ENCODE results near the gene KIAA0825. TPM values are rescaled to one million over a fixed set of nuclear protein-coding genes. Genes with fewer than 3 reads are reported as not detected.

KIAA0825 gene, protein sequence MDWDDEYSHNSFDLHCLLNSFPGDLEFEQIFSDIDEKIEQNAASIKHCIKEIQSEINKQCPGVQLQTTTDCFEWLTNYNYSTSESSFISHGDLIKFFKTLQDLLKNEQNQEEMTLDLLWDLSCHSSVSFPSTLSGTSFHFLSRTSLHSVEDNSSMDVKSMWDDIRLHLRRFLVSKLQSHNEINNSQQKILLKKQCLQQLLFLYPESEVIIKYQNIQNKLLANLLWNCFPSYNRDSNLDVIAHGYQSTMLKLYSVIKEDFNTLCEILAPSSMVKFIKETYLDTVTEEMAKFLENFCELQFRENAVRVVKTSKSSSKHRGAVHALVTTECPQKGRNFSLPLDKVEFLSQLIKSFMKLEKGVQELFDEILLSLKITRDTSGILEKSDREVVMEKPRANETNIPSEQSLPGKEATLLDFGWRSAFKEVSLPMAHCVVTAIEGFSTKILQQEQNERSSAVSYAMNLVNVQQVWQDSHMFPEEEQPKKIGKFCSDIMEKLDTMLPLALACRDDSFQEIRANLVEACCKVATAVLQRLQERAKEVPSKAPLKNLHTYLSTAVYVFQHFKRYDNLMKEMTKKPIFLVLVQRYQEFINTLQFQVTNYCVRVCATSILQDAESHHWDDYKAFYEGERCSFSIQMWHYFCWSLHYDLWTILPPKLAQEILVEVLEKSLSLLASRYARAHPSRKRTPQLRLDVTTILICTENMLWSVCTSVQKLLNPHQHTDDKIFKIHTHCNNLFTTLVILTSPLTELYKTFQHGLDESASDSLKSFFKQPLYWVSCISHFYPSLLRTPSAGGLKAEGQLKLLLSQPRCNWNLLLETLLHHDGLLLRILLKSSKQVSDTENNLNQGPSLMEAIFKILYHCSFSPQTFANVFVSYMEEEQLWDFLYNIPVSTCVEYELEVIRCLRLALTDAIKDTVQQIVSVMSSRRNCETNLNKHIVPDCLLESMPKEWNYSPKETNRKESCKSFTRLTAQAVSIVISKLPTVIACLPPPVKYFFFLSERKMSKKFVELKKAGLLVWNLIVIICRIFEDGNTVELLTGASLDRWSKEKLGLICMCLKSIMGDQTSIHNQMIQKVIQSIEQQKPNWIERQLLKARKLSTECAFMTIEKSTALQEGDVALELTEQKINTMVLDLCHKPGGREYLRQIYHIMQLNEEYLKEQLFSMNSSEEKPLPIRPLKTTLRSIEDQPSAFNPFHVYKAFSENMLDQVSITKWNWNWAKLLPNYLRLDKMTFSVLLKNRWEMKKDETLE (N-terminal part only)
- 1 to 10 TPM; 1.3 to 2.8 (median 1.7) TPM for total RNA-seq (2021; fragmentation: NEBNext Ultra II Directional; extraction: Animal tissue kit (Norgen Biotek cat#: 25700))
- long read RNA-seq, partial matches to known transcripts, result 0 of 4 reads
- long read RNA-seq, other reads (novel, unspliced or antisense), result 3 of 4 reads

GRCh38 chr5:94618493-94619328 is at the start of gene KIAA0825, which contains the start of gene SLF1:
Gene KIAA0825, minus strand, starts transcription at chr5:94618604. Its CDS starts 81,478 bp downstream, at chr5:94537126.
Gene SLF1, plus strand, starts transcription at chr5:94618669. Its CDS starts 10,142 bp downstream, at chr5:94628811.
- Mint-ChIP-seq H3K4me1 (ENCODE audit: low read depth) (peaks cover 50% of the 10 kb centered on the region), H3K27ac (peak within 1 kb of the TSS; percentile 76), H3K9me3 (no peaks in the 10 kb centered on the region), H3K4me3 (peak within 1 kb of the TSS; percentile 93), H3K36me3 (ENCODE audit: low read depth) (no peaks in the 10 kb centered on the region), H3K27me3 (ENCODE audit: insufficient read depth) (no peaks in the 10 kb centered on the region; the same call in 1 of the 2 replicates)
- DNase-seq, result peak; percentile 87
- TF ChIP-seq, protein P1, sequence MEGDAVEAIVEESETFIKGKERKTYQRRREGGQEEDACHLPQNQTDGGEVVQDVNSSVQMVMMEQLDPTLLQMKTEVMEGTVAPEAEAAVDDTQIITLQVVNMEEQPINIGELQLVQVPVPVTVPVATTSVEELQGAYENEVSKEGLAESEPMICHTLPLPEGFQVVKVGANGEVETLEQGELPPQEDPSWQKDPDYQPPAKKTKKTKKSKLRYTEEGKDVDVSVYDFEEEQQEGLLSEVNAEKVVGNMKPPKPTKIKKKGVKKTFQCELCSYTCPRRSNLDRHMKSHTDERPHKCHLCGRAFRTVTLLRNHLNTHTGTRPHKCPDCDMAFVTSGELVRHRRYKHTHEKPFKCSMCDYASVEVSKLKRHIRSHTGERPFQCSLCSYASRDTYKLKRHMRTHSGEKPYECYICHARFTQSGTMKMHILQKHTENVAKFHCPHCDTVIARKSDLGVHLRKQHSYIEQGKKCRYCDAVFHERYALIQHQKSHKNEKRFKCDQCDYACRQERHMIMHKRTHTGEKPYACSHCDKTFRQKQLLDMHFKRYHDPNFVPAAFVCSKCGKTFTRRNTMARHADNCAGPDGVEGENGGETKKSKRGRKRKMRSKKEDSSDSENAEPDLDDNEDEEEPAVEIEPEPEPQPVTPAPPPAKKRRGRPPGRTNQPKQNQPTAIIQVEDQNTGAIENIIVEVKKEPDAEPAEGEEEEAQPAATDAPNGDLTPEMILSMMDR (IDR thresholded peaks at IDR 0.05), result no peak

GRCh38 chr5:94667937-94668336 is 49.5 kb upstream of the KIAA0825 start:
- no peaks in the 10 kb centered on the region for H3K9me3 Mint-ChIP-seq
- no peaks in the 10 kb centered on the region for H3K36me3 Mint-ChIP-seq (ENCODE audit: low read depth)
- DNase-seq, result no peak
- no peak overlapping the region for H3K4me3 Mint-ChIP-seq
- TF ChIP-seq, protein P1 (IDR thresholded peaks at IDR 0.05), result no peak
- no peak overlapping the region for H3K27ac Mint-ChIP-seq
- no peaks in the 10 kb centered on the region; the same call in 1 of the 2 replicates for H3K27me3 Mint-ChIP-seq (ENCODE audit: insufficient read depth)
- peaks cover 22% of the 10 kb centered on the region; the same call in 1 of the 2 replicates for H3K4me1 Mint-ChIP-seq (ENCODE audit: low read depth)

DNA sequence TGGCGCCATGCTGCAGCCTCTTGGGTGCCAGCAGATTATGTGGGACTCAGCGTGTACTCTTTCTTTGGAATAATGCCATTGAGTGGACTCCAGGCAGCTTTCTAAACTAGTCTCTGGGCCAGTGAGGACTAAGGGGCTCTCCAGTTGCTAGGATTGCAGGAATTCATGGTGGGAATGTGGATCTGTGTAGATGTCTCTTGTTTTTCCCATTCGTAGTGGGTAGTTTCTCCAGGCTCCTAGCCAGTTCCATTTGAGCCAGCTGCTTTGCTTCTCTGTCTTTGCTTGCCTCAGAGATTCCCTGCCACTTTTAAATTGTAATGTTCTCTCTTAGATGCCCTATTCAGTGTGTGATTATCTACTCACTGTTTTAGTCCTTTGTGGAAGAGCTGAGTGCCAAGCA is 42.7 kb upstream of the KIAA0825 start:
- peaks cover 24% of the 10 kb centered on the region for H3K9me3 Mint-ChIP-seq
- H3K36me3 Mint-ChIP-seq (ENCODE audit: low read depth), result peaks cover 36% of the 10 kb centered on the region
- no peak for DNase-seq
- TF ChIP-seq, protein P1 (IDR thresholded peaks at IDR 0.05), result no peak
- H3K27ac Mint-ChIP-seq, result no peak overlapping the region
- H3K4me1 Mint-ChIP-seq (ENCODE audit: low read depth), result no peaks in the 10 kb centered on the region
- H3K4me3 Mint-ChIP-seq, result no peak overlapping the region
- no peaks in the 10 kb centered on the region for H3K27me3 Mint-ChIP-seq (ENCODE audit: insufficient read depth)

DNA sequence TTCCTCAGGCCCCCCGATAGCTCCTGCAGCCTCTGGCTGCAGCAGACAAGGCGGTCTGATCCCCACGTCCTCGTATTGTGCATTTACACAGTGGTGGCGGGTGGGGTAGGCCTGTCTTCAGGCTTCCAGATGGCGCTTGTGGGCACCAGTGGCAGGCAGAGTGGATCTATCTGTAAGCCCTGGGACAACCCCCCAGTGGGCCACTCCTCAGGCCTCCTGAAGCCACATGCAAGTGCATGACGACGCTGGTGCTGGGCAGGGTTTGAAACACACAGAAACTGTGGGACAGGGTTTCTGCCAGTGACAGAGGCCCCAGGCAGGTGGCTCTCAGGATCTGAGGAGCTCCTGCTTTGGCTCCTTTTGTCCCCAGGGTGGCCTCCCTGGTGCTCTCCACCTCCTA is 42.1 kb upstream of the KIAA0825 start:
- Mint-ChIP-seq H3K27me3 (ENCODE audit: insufficient read depth) (no peaks in the 10 kb centered on the region), H3K4me3 (no peak overlapping the region), H3K4me1 (ENCODE audit: low read depth) (no peaks in the 10 kb centered on the region), H3K36me3 (ENCODE audit: low read depth) (peaks cover 42% of the 10 kb centered on the region), H3K27ac (no peak overlapping the region), H3K9me3 (peaks cover 27% of the 10 kb centered on the region)
- DNase-seq, result no peak
- TF ChIP-seq, protein P1 (IDR thresholded peaks at IDR 0.05), result no peak
